ENCODE data around the gene TICRR. TPM values are rescaled to one million over a fixed set of nuclear protein-coding genes. Genes with fewer than 3 reads are reported as not detected.

TICRR gene
- total and polyA plus RNA-seq, 2 of the 4 experiments (the other 2 are of a cell fraction) = 3.0 to 4.2 TPM

GRCh38 chr15:89653578-89653977 lies 78.3 kb downstream of the TICRR start:
- no TSS peak for BruUV-seq (replicated peaks)
- Histone ChIP-seq H3K14ac (replicated peaks; ENCODE audit: low read depth, low read length) (no peak overlapping the region), H3K9ac (ENCODE audit: low read depth, low read length) (no peak overlapping the region), H3K4me2 (ENCODE audit: low read depth, low read length) (no peak overlapping the region), H3K23ac (ENCODE audit: low read depth, low read length) (no peak overlapping the region), H2BK5ac (ENCODE audit: low read depth, low read length, poor library complexity, severe bottlenecking) (no peak overlapping the region), H3K56ac (ENCODE audit: extremely low read depth, insufficient read depth, low read length) (no peak overlapping the region), H3K4me3 (ENCODE audit: insufficient read depth, low read depth, low read length) (no peak overlapping the region), H3K9me3 (ENCODE audit: control insufficient read depth, insufficient read depth, low read length) (no peaks in the 10 kb centered on the region), H3K9me1 (ENCODE audit: insufficient read depth, low read length) (peaks cover 10% of the 10 kb centered on the region), H4K8ac (ENCODE audit: low read depth in 2 of 2, low read length in 2 of 2) (no peak overlapping the region), H2AK9ac (replicated peaks; ENCODE audit: low read depth, low read length, poor library complexity) (no peak overlapping the region), H3K4ac (ENCODE audit: low read depth, low read length) (no peak overlapping the region), H4K5ac (ENCODE audit: low read depth, low read length) (no peak overlapping the region), H3K4me1 (ENCODE audit: control insufficient read depth, insufficient read depth, low read length) (peaks cover 5% of the 10 kb centered on the region), H3K79me1 (ENCODE audit: low read depth in 1 of 2, low read length in 2 of 2) (peaks cover 16 to 39% of the 10 kb centered on the region in 2 experiments), H2BK120ac (ENCODE audit: low read depth, low read length) (no peak overlapping the region), H3K27ac (ENCODE audit: insufficient read depth, low read length) (no peak overlapping the region), H2AFZ (replicated peaks; ENCODE audit: low read length, poor library complexity) (no peak overlapping the region), H4K91ac (ENCODE audit: insufficient read depth, low read depth, low read length) (no peak overlapping the region), H2BK15ac (ENCODE audit: low read depth, low read length) (no peak overlapping the region), H3K27me3 (ENCODE audit: control insufficient read depth, insufficient read depth, low read length) (no peaks in the 10 kb centered on the region), H2AK5ac (ENCODE audit: low read depth, low read length) (no peak overlapping the region), H2BK20ac (ENCODE audit: low read depth, low read length) (no peak overlapping the region), H3K36me3 (ENCODE audit: control insufficient read depth, insufficient read depth, low read length) (peaks cover 14% of the 10 kb centered on the region), H3K18ac (ENCODE audit: low read depth, low read length) (no peak overlapping the region), H4K20me1 (ENCODE audit: insufficient read depth, low read length) (peaks cover 16% of the 10 kb centered on the region)
- DNase-seq (no peak), ATAC-seq (ENCODE audit: low read depth) (no peak)
- no peak for TF ChIP-seq MAFK (IDR thresholded peaks at IDR 0.05; ENCODE audit: low read depth, low read length)
- TF ChIP-seq CHD1 (IDR thresholded peaks at IDR 0.05; ENCODE audit: low read depth, low read length) = no peak
- TF ChIP-seq POLR2A (IDR thresholded peaks at IDR 0.05; ENCODE audit: low read depth, low read length) = no peak
- TF ChIP-seq CTCF (conservative IDR thresholded peaks at IDR 0.05; ENCODE audit: low read depth, low read length) = no peak
- TF ChIP-seq RAD21 (IDR thresholded peaks at IDR 0.05; ENCODE audit: low read length) = no peak
- TF ChIP-seq FOS (IDR thresholded peaks at IDR 0.05; ENCODE audit: low read depth, low read length) = no peak
- no peak for TF ChIP-seq RCOR1 (IDR thresholded peaks at IDR 0.05; ENCODE audit: insufficient replicate concordance, low read length)
- TF ChIP-seq MXI1 (IDR thresholded peaks at IDR 0.05; ENCODE audit: borderline replicate concordance, low read depth, low read length) = no peak
- TF ChIP-seq ELK1 (IDR thresholded peaks at IDR 0.05; ENCODE audit: borderline replicate concordance, low read depth, low read length) = no peak
- TF ChIP-seq CEBPB (IDR thresholded peaks at IDR 0.05; ENCODE audit: low read depth, low read length) = no peak
- TF ChIP-seq BHLHE40 (IDR thresholded peaks at IDR 0.05; ENCODE audit: low read depth, low read length) = no peak
- TF ChIP-seq NFE2L2 (IDR thresholded peaks at IDR 0.05; ENCODE audit: low read depth, low read length) = no peak
- no peak for TF ChIP-seq MAZ (IDR thresholded peaks at IDR 0.05; ENCODE audit: borderline replicate concordance, low read depth, low read length)
- TF ChIP-seq SMC3 (IDR thresholded peaks at IDR 0.05; ENCODE audit: low read depth, low read length) = no peak
- no peak for TF ChIP-seq RFX5 (IDR thresholded peaks at IDR 0.05; ENCODE audit: low read depth, low read length)
- TF ChIP-seq USF2 (IDR thresholded peaks at IDR 0.05; ENCODE audit: low read depth, low read length) = no peak
- intact Hi-C loops (cut with micrococcal nuclease) (no loop called here), in situ Hi-C loops (cut with MboI; ENCODE audit: low sequenced_read_pairs) (no loop called here), dilution Hi-C loops (cut with HindIII; ENCODE audit: low sequenced_read_pairs, unreplicated experiment) (no loop called here)
- no CpG with 5 or more reads among the region's 2 CpGs for WGBS, 2 experiments (ENCODE audit: extremely low coverage in 2 of 2, insufficient read length in 1 of 2)
- CTCF ChIA-PET = no interaction called here
- POLR2A ChIA-PET (ENCODE audit: unreplicated experiment) = no interaction called here
